ENCODE results near the gene RASSF7.
"Not testable (repeated sequence)": the region's sequence is repeated elsewhere in the genome, so short reads cannot be mapped to it uniquely, and the experiment has no call there.

The RASSF7 gene

GRCh38 chr11:563812-564578, 3.2 kb downstream of the RASSF7 start:
- no peak for DNase-seq (ENCODE audit: low read depth in 3 of 3, low spot score in 1 of 3)

- DNase-seq (ENCODE audit: low read depth in 3 of 3, low spot score in 1 of 3), result no peak
These were observed 5.2 kb downstream of the RASSF7 start for GRCh38 chr11:565921-566509.

GRCh38 chr11:567011-567628, 6.3 kb downstream of the RASSF7 start:
- no peak for DNase-seq (ENCODE audit: low read depth in 3 of 3, low spot score in 1 of 3)

- no peak for DNase-seq (ENCODE audit: low read depth in 3 of 3, low spot score in 1 of 3)
These were observed 7.0 kb downstream of the RASSF7 start for GRCh38 chr11:567629-568292.

GRCh38 chr11:568306-569157, 7.8 kb downstream of the RASSF7 start:
- DNase-seq (ENCODE audit: low read depth in 3 of 3, low spot score in 1 of 3), result peak; percentile 77 to 85 (median 83)

GRCh38 chr11:569158-569885, 8.6 kb downstream of the RASSF7 start:
- no peak for DNase-seq (ENCODE audit: low read depth in 3 of 3, low spot score in 1 of 3)

GRCh38 chr11:571802-572185, 11.0 kb downstream of the RASSF7 start:
- no peak for DNase-seq (ENCODE audit: low read depth in 3 of 3, low spot score in 1 of 3)

GRCh38 chr11:573146-573759, 12.5 kb downstream of the RASSF7 start:
- DNase-seq (ENCODE audit: low read depth in 3 of 3, low spot score in 1 of 3), result no peak

GRCh38 chr11:574031-574570, 13.3 kb downstream of the RASSF7 start:
- not testable (repeated sequence) for DNase-seq (ENCODE audit: low read depth in 3 of 3, low spot score in 1 of 3)

GRCh38 chr11:574632-575312, 14.0 kb downstream of the RASSF7 start:
- no peak for DNase-seq (ENCODE audit: low read depth in 3 of 3, low spot score in 1 of 3)

- DNase-seq (ENCODE audit: low read depth in 3 of 3, low spot score in 1 of 3), result no peak
These were observed 14.7 kb downstream of the RASSF7 start for GRCh38 chr11:575313-575995.

GRCh38 chr11:575996-576768, 15.4 kb downstream of the RASSF7 start, which contains the start of gene PHRF1:
PHRF1 (plus strand) TSS chr11:576470; CDS start chr11:581513, 5,043 bp downstream.
- DNase-seq (ENCODE audit: low read depth in 3 of 3, low spot score in 1 of 3), result peak; percentile 91 to 95 (median 94)

- no peak for DNase-seq (ENCODE audit: low read depth in 3 of 3, low spot score in 1 of 3)
These were observed 16.2 kb downstream of the RASSF7 start for GRCh38 chr11:576811-577610.

GRCh38 chr11:577611-577894, 16.8 kb downstream of the RASSF7 start:
- DNase-seq (ENCODE audit: low read depth in 3 of 3, low spot score in 1 of 3), result no peak

GRCh38 chr11:578276-579035, 17.7 kb downstream of the RASSF7 start:
- DNase-seq (ENCODE audit: low read depth in 3 of 3, low spot score in 1 of 3), result no peak

All from stimulated activated CD4-positive, alpha-beta T cell treated with anti-CD3 and anti-CD28 coated beads, TNF-alpha, amount 100 ng/mL, for 1 hour (primary cell).